H9 (cell line): ENCODE measurements around the gene SLC17A5. TPM values are rescaled to one million over a fixed set of nuclear protein-coding genes. Genes with fewer than 3 reads are reported as not detected.

Experiments used
- DNase-seq: peaks from one replicate; pipeline ENCODE4 v3.0.0-alpha.2; 2017
- H2AFZ ChIP-seq: one replicate; pipeline ENCODE4 v1.6.1; 2013; ENCODE audit warnings: mild to moderate bottlenecking, low read length, control low read depth, moderate library complexity
- H2AK5ac ChIP-seq: 2 replicates; pipeline ENCODE4 v1.6.1; 2013; ENCODE audit warnings: low read length, control low read depth, mixed read lengths; ENCODE audit not compliant: insufficient read length
- H2BK120ac ChIP-seq: one replicate; pipeline ENCODE4 v1.6.1; 2013; ENCODE audit warnings: low read depth, mild to moderate bottlenecking, low read length, control low read depth, inconsistent platforms; ENCODE audit not compliant: poor library complexity, severe bottlenecking
- H2BK12ac ChIP-seq: 2 replicates; pipeline ENCODE4 v1.6.1; 2013; ENCODE audit warnings: low read length, control low read depth, mixed read lengths, low read depth; ENCODE audit not compliant: insufficient read length
- H2BK15ac ChIP-seq: 2 replicates; pipeline ENCODE4 v1.6.1; 2013; ENCODE audit warnings: low read depth, low read length, control low read depth
- H2BK20ac ChIP-seq: one replicate; pipeline ENCODE4 v1.6.1; 2013; ENCODE audit warnings: low read depth, mild to moderate bottlenecking, low read length, control low read depth, inconsistent platforms; ENCODE audit not compliant: poor library complexity, severe bottlenecking
- H2BK5ac ChIP-seq: 2 replicates; pipeline ENCODE4 v1.6.1; 2013; ENCODE audit warnings: low read length, control low read depth, mixed read lengths; ENCODE audit not compliant: insufficient read length
- H3K14ac ChIP-seq: 2 replicates; pipeline ENCODE4 v1.6.1; 2013; ENCODE audit warnings: low read length, control low read depth; ENCODE audit not compliant: insufficient read depth
- H3K18ac ChIP-seq: 2 replicates; pipeline ENCODE4 v1.6.1; 2013; ENCODE audit warnings: low read depth, mild to moderate bottlenecking, mixed read lengths, low read length, control low read depth; ENCODE audit not compliant: insufficient read length
- H3K23ac ChIP-seq: 2 replicates; pipeline ENCODE4 v1.6.1; 2013; ENCODE audit warnings: low read length, control low read depth, mixed read lengths, low read depth; ENCODE audit not compliant: insufficient read length
- H3K23me2 ChIP-seq: 2 replicates; pipeline ENCODE4 v1.6.1; 2013; ENCODE audit warnings: low read depth, mild to moderate bottlenecking, mixed read lengths, low read length, control low read depth; ENCODE audit not compliant: insufficient read length, poor library complexity, severe bottlenecking
- H3K27ac ChIP-seq: 2 replicates; pipeline ENCODE4 v1.5.1; 2013; ENCODE audit warnings: low read length, control low read depth, mixed read lengths, low read depth; ENCODE audit not compliant: insufficient read length
- H3K27me3 ChIP-seq: 2 replicates; pipeline ENCODE4 v1.6.1; 2013; ENCODE audit warnings: low read length, control low read depth, inconsistent platforms; ENCODE audit not compliant: insufficient read depth
- H3K4ac ChIP-seq: 2 replicates; pipeline ENCODE4 v1.6.1; 2013; ENCODE audit warnings: low read depth, mild to moderate bottlenecking, control low read depth, inconsistent platforms, low read length, moderate library complexity
- H3K4me1 ChIP-seq: 2 replicates; pipeline ENCODE4 v1.6.1; 2013; ENCODE audit warnings: low read length, control low read depth, inconsistent platforms; ENCODE audit not compliant: insufficient read depth
- H3K4me2 ChIP-seq: 2 replicates; pipeline ENCODE4 v1.6.1; 2013; ENCODE audit warnings: low read length, control low read depth, mixed read lengths; ENCODE audit not compliant: insufficient read length, insufficient read depth
- H3K56ac ChIP-seq: 2 replicates; pipeline ENCODE4 v1.6.1; 2013; ENCODE audit warnings: low read depth, mild to moderate bottlenecking, mixed read lengths, low read length, control low read depth; ENCODE audit not compliant: insufficient read length
- H3K79me1 ChIP-seq: 2 replicates; pipeline ENCODE4 v1.6.1; 2013; ENCODE audit warnings: low read depth, mild to moderate bottlenecking, moderate library complexity, low read length, control low read depth, inconsistent platforms; ENCODE audit not compliant: insufficient read depth, poor library complexity, severe bottlenecking
- H3K79me2 ChIP-seq: 2 replicates; pipeline ENCODE4 v1.6.1; 2013; ENCODE audit warnings: low read length, control low read depth, inconsistent platforms; ENCODE audit not compliant: insufficient read depth
- H3K9ac ChIP-seq: 2 replicates; pipeline ENCODE4 v1.6.1; 2013; ENCODE audit warnings: low read length, control low read depth, mixed read lengths; ENCODE audit not compliant: insufficient read length; ENCODE audit errors: extremely low read depth
- H3K9me3 ChIP-seq: one replicate; pipeline ENCODE4 v1.6.1; 2013; ENCODE audit warnings: low read depth, low read length, inconsistent platforms; ENCODE audit not compliant: control insufficient read depth
- H3T11ph ChIP-seq: one replicate; pipeline ENCODE4 v1.6.1; 2013; ENCODE audit warnings: mild to moderate bottlenecking, low read length, control low read depth, inconsistent platforms
- H4K20me1 ChIP-seq: one replicate; pipeline ENCODE4 v1.6.1; 2013; ENCODE audit not compliant: control insufficient read depth, insufficient read length, insufficient read depth
- H4K5ac ChIP-seq: 2 replicates; pipeline ENCODE4 v1.6.1; 2013; ENCODE audit warnings: low read depth, mild to moderate bottlenecking, mixed read lengths, low read length, control low read depth; ENCODE audit not compliant: insufficient read length
- H4K8ac ChIP-seq: replicated peaks from 2 replicates; pipeline ENCODE4 v1.6.1; 2013; ENCODE audit warnings: low read length, control low read depth, mixed read lengths, low read depth; ENCODE audit not compliant: insufficient read length
- H4K91ac ChIP-seq: 2 replicates; pipeline ENCODE4 v1.6.1; 2013; ENCODE audit warnings: low read depth, mild to moderate bottlenecking, moderate library complexity, mixed read lengths, low read length, control low read depth; ENCODE audit not compliant: insufficient read length
- H3K27ac Mint-ChIP-seq, 3 experiments: 2 replicates in 2 of 3; 3 replicates in 1 of 3; pipeline ENCODE4 v1.8.0; 2020 to 2021; ENCODE audit warnings: mixed read lengths in 3 of 3, mild to moderate bottlenecking in 1 of 3, moderate library complexity in 1 of 3
- H3K27me3 Mint-ChIP-seq: 2 replicates; pipeline ENCODE4 v1.8.0; 2021; ENCODE audit warnings: low read depth, mild to moderate bottlenecking, moderate library complexity, mixed read lengths
- H3K36me3 Mint-ChIP-seq, 3 experiments: 2 replicates in 2 of 3; 3 replicates in 1 of 3; pipeline ENCODE4 v1.8.0; 2020 to 2021; ENCODE audit warnings: low read depth in 3 of 3, mixed read lengths in 3 of 3; ENCODE audit not compliant: insufficient read depth in 1 of 3
- H3K4me1 Mint-ChIP-seq, 2 experiments: 2 replicates each; pipeline ENCODE4 v1.8.0; 2020; ENCODE audit warnings: mixed read lengths in 2 of 2
- H3K4me3 Mint-ChIP-seq, 2 experiments: 2 replicates in 1 of 2; 3 replicates in 1 of 2; pipeline ENCODE4 v1.8.0; 2020 to 2021; ENCODE audit warnings: mild to moderate bottlenecking in 2 of 2, mixed read lengths in 2 of 2, moderate library complexity in 1 of 2
- H3K9me3 Mint-ChIP-seq, 2 experiments: 2 replicates in 1 of 2; 3 replicates in 1 of 2; pipeline ENCODE4 v1.8.0; 2020; ENCODE audit warnings: mild to moderate bottlenecking in 2 of 2, mixed read lengths in 2 of 2, moderate library complexity in 1 of 2
- WGBS: extraction: QIAGEN DNeasy Blood & Tissue Kit; methylation state at CpG from one replicate; pipeline ENCODE4 v1.1.7; 2013; ENCODE audit warnings: missing lambda C conversion rate, low lambda C conversion rate, mixed read lengths; ENCODE audit not compliant: insufficient read length; ENCODE audit errors: extremely low coverage; 5-methylcytosine and 5-hydroxymethylcytosine counted together
- total RNA-seq: library from RNA; stranded (reverse); gene quantifications from 2 replicates; pipeline ENCODE4 v1.2.1, GENCODE V29; 2021
- TF ChIP-seq, protein P1 (sequence below): fragments of 200-600 bp; sonication (generic); conservative IDR thresholded peaks from 3 replicates; pipeline ENCODE4 v1.8.0; 2021; ENCODE audit warnings: antibody characterized with exemption, mild to moderate bottlenecking

SLC17A5 gene
- total RNA-seq, 1 experiment from 2014 or later, result 8.9 TPM

DNA sequence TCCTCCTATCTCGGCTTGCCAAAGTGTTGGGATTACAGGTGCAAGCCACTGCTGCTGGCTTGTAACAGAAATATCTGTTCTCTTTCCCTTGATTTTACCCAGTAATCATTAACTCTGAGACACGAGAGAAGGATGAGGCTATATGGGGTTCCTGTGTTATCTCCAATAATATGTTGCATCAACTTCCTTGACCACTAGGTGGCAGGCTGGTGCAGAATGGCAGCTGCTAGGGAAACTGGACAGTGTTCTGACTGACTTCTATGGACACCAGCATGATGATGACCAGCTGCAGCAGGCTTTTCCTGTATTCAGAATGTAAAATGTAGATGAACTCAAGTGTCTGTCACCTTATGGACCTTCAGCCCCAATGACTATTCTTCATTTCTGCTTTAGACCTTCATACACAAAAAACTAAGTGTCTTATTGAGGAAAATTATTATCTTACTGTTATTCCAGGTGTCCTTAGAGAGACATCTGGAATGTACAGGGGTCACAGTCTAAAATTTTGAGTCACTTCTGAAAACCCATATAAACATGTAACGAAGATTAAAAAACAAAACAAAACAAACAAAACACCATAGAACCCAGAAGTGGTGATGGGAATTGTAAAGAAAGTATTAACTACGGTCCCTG is 21.8 kb upstream of the SLC17A5 start:
- Mint-ChIP-seq H3K27ac (no peak overlapping the region), H3K36me3 (no peaks in the 10 kb centered on the region), H3K4me3 (no peak overlapping the region), H3K9me3 (no peaks in the 10 kb centered on the region), H3K27me3 (no peaks in the 10 kb centered on the region; the same call in 1 of the 2 replicates), H3K4me1 (peaks cover 0 to 2% of the 10 kb centered on the region in 2 experiments; a peak in 1 of 4 replicates)
- no peak overlapping the region for H4K8ac ChIP-seq
- no peaks in the 10 kb centered on the region for H3K79me1 ChIP-seq
- no peak overlapping the region for H3K4ac ChIP-seq
- H3K9ac ChIP-seq, result no peak overlapping the region
- H3K4me1 ChIP-seq, result no peaks in the 10 kb centered on the region
- no peak overlapping the region for H3K23ac ChIP-seq
- no peak overlapping the region for H2BK15ac ChIP-seq
- H3K23me2 ChIP-seq, result no peaks in the 10 kb centered on the region
- no peak overlapping the region for H3K4me2 ChIP-seq
- H4K20me1 ChIP-seq, result no peaks in the 10 kb centered on the region
- no peak overlapping the region for H3K27ac ChIP-seq
- no peaks in the 10 kb centered on the region for H3K27me3 ChIP-seq
- no peak overlapping the region for H2BK20ac ChIP-seq
- no peak overlapping the region for H2AFZ ChIP-seq
- peak; percentile 68 for DNase-seq
- H3K9me3 ChIP-seq, result no peaks in the 10 kb centered on the region
- no peak overlapping the region for H3K14ac ChIP-seq
- no peak overlapping the region for H2AK5ac ChIP-seq
- H4K5ac ChIP-seq, result no peak overlapping the region
- no peak overlapping the region for H3K18ac ChIP-seq
- WGBS, result no CpG with 5 or more reads among the region's 4 CpGs
- H3K79me2 ChIP-seq, result no peaks in the 10 kb centered on the region
- no peak overlapping the region for H2BK5ac ChIP-seq
- no peak overlapping the region for H3K56ac ChIP-seq
- no peak overlapping the region for H4K91ac ChIP-seq
- H3T11ph ChIP-seq, result no peak overlapping the region
- H2BK120ac ChIP-seq, result no peak overlapping the region
- H2BK12ac ChIP-seq, result no peak overlapping the region
- TF ChIP-seq, protein P1, sequence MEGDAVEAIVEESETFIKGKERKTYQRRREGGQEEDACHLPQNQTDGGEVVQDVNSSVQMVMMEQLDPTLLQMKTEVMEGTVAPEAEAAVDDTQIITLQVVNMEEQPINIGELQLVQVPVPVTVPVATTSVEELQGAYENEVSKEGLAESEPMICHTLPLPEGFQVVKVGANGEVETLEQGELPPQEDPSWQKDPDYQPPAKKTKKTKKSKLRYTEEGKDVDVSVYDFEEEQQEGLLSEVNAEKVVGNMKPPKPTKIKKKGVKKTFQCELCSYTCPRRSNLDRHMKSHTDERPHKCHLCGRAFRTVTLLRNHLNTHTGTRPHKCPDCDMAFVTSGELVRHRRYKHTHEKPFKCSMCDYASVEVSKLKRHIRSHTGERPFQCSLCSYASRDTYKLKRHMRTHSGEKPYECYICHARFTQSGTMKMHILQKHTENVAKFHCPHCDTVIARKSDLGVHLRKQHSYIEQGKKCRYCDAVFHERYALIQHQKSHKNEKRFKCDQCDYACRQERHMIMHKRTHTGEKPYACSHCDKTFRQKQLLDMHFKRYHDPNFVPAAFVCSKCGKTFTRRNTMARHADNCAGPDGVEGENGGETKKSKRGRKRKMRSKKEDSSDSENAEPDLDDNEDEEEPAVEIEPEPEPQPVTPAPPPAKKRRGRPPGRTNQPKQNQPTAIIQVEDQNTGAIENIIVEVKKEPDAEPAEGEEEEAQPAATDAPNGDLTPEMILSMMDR, result peak; percentile 92
